GM18502 (cell line): ENCODE measurements around the gene ADAMTS6.

Experiments used
- ATAC-seq: cut with Tn5 transposase; IDR thresholded peaks from one replicate; pipeline ENCODE4 v1.9.1; 2021; ENCODE audit warnings: mild to moderate bottlenecking; ENCODE audit not compliant: unreplicated experiment, poor library complexity

The ADAMTS6 gene

DNA sequence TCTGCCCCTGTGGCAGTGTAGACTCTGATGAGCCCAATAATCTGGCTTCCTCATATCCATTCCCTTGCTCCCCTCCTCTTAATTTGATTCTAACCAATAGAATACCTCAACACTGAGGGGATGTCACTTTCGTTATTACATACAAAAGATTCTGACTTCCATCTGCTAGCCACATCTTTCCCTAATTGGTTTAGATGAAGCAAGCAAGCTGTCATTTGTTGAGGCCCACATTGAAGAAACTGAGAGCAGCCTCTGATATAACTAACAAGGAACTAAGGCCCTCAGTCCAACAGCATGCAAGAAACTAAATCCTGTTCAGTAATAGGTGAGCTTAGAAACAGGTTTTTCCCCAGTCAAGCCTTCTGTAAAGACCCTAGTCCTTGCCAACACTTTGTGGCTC is 5.8 kb downstream of the ADAMTS6 start:
- no peak for ATAC-seq

DNA sequence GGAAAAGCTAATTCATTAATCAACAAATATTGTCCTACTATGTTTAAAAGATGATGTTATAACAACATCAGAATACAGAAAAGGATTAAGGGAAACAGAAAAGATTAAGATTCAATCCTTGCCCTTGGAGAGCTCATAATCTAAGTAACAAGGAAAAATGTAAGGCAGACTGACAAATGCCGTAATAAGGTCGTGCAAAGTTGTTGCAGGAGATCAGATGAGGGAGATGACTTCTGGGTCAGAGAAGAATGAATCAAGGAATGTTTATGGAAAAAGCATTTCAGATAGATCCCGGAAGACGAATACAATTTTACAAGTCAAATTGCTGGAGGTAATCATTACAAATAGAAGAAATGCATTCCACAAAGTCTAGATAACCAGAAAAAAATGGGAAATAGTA is 6.4 kb downstream of the ADAMTS6 start:
- ATAC-seq: no peak

GRCh38 chr5:65474130-65474711 is 7.5 kb downstream of the ADAMTS6 start:
- no peak for ATAC-seq

GRCh38 chr5:65468633-65469032 is 13.1 kb downstream of the ADAMTS6 start:
- ATAC-seq: no peak

GRCh38 chr5:65462139-65462705 is 19.5 kb downstream of the ADAMTS6 start:
- no peak for ATAC-seq

GRCh38 chr5:65461490-65461889 is 20.2 kb downstream of the ADAMTS6 start:
- ATAC-seq: no peak

DNA sequence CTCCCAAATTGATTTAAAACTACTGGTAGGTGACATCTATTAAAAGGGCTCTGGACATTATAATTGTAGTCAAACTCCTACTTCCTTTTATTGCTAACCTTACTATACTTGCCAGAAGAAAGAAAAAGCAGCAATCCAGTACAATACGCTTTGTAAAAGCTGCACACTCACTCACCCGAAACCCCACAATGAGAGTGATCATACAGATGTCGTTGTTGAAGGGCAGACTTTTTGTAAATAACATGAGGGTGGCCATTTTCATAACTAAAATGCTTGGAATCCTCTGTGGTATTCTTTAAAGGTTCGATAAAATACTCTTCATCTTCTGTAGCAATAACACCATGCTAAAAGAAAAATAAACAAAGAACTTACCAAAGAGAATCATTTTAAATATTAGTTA is 21.7 kb downstream of the ADAMTS6 start:
- no peak for ATAC-seq

DNA sequence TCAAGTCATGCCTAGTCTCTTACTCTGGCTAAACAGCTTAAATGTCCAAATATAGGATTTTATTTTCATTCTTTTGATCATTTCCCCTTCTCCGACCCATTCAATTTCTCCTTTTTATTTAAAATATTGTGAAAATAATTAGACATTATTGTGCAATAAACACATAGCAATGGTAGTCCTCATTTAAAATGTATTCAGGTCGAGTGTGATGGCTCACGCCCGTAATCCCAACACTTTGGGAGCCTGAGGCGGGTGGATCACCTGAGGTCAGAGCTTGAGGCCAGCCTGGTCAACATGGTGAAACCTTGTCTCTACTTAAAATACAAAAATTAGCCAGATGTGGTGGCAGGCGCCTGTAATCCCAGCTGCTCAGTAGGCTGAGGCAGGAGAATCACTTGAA is 26.7 kb downstream of the ADAMTS6 start:
- ATAC-seq: no peak

DNA sequence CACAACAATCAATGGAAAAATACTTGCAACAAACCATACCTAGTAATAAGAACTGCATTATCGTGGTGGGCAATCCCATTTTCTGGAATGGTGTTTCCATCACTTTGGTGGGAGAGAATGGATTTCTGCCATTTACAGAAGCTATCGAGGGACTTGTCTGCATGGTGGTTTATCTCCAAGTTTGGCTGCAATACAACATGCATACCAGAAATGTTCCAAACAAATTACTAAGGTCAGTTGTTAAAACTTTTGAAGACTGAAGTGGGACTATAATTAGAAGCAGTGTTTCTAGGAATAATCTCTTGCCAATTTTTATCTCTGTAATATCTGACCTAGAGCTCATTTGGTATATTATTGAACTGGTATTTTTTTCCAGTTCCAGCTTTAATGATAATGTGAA is 30.3 kb downstream of the ADAMTS6 start:
- ATAC-seq: no peak

- ATAC-seq: no peak
These were observed 35.0 kb downstream of the ADAMTS6 start for GRCh38 chr5:65446682-65447081.

- ATAC-seq: no peak
These were observed 39.9 kb downstream of the ADAMTS6 start for GRCh38 chr5:65441800-65442199.

DNA sequence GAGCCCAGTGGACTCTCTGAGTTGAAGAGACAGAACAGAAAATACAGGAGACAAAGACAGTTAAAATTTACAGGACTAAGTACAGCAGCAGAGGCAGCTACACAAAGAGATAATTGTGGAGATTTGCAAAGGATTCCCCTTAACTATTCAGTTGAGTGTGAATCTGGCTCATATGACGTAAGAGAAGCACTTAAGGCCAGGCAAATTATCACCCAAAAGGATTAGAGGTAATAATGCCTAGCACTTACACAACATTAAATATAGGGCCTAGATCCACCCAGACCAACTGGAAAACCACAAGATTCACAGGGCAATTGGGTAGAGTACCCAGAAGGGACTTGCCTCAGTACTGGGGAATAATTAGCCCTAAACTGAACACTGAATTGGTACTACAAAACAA is 41.3 kb downstream of the ADAMTS6 start:
- ATAC-seq: no peak

DNA sequence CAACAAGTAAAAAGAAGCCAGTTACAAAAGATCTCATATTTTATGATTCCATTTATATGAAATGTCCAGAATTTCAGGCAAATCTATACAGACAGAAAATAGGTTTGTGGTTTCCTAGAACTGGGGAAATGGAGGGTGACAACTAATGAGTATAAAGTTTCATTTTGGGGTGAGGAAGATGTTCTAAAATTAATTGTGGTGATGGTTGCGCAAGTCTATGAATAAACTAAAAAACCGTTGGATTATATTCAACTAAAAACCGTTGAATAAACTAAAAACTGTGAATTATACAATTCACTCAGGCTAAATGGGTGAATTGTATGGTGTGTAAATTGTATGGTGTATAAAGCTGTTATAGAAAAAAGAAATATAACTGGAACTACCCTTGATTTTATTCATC is 47.6 kb downstream of the ADAMTS6 start:
- no peak for ATAC-seq

GRCh38 chr5:65426656-65427055 is 55.1 kb downstream of the ADAMTS6 start:
- ATAC-seq: no peak

- no peak for ATAC-seq
These were observed 58.1 kb downstream of the ADAMTS6 start for GRCh38 chr5:65423623-65424022.

GRCh38 chr5:65418661-65419060 is 63.1 kb downstream of the ADAMTS6 start:
- no peak for ATAC-seq

DNA sequence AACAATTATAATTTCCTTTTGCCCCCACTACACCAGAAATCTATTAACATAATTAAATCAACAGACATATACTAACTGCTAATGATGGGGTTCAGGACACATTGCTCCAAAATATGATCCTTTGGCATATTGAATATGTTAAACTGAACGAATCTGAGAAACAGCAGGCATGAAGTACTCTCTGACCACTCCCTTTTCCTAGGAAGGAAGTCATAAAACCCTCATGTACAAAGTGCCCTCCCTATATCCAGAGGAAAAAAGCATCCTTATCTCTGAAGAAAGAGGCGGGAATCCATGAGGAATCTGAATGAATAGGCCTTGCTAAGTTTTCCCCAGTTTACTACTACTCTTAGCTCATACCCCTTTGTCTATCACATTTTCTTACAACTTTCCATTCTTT is 67.9 kb downstream of the ADAMTS6 start:
- no peak for ATAC-seq

DNA sequence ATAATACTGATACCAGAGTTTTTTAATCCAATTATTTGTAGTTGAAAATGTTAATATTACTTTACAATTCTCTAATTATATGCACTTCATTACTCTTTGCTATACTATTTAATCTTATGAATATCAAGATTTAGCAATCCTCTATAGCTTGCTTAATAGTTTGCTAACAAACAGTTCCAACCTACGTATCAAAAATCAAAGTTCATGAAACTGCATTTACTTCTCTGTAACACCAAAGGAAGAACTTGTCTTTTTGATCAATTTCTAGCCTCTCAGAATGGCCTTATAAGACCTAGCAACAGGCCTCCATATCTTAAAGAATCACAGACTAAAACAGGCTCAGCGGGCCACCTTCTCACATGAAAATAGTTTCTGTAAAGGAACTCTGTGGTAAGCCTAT is 68.9 kb downstream of the ADAMTS6 start:
- ATAC-seq: no peak

DNA sequence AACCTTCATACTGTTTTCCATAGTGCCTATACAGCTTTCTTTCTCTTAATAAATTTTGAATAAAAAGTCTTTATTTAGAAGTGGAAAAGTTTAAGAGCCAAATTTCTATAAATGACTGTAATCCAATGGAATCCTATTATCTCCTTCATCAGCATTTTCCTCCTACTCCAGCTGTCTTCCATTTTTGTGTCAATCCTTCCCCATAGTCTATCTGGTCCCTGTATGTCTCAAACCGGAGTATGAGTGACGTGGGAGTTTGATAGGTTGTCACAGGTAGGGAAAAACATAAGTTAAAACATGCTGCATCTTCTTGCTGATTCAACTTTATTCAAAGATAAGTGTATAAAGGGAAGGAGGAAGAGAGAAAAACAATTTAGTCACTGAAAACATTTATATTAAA is 70.4 kb downstream of the ADAMTS6 start:
- ATAC-seq: no peak

DNA sequence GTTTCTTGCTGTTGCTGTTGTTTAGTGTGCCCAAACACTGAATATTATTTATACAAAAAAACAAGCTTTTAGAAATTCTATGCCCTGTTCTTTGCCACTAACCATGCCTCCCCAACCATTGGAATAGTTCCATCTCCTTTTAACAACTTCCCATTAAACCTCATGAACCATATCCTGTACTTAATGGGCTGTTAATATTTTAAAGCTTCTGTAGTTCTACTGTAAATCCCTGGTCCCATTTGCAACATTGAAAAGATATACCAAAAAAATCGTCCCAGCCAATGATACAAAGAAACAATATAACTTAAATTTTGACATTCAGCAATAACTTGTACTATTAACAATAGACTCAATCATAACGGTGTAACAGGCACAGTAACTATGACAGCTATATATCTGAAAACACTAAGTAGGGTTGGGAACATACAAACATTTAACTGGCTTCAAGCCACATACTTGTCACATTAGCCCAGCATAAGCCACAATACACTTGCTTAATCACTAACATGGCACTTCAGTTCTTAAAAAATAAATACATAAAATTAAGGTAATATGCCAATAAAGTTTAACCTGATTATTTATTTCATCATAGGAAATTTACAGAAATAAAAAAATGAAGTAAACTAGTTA is 86.1 kb downstream of the ADAMTS6 start:
- no peak for ATAC-seq

DNA sequence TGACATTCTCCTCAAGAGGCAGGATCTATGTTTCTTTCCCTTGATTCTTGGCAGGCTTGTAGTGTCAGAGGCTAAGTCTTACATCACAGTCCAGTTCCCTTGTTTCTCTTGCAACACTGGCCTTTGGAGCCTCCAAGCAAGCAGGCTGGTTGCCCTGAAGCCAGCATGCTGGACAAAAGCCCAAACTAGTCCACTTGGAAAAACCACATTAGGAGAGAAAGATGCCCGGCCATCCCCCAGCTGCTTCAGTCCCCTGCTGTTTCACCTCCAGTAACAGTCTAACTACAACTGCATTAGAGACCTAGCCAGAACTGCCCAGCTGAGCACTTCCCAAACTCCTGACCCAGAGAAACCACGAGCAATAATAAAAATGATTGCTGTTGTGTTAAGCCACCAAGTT is 87.6 kb downstream of the ADAMTS6 start:
- no peak for ATAC-seq

GRCh38 chr5:65391591-65391990 is 90.1 kb downstream of the ADAMTS6 start:
- no peak for ATAC-seq
